PC-3 (cell line): ENCODE data around the gene PPP6R2. TPM values are rescaled to one million over a fixed set of nuclear protein-coding genes. Genes with fewer than 3 reads are reported as not detected.

Source experiments
- ATAC-seq: fragments of 200-7000 bp; cut with Tn5 transposase; 2 replicates; pipeline ENCODE4 v1.9.1; 2020; ENCODE audit warnings: mild to moderate bottlenecking, moderate library complexity
- BruUV-seq: library from RNA; stranded (reverse); fragments of 400-500 nt; replicated peaks from 2 replicates; lab custom pipeline; 2021; lab: Mats Ljungman, UMichigan
- CTCF ChIA-PET: fragments of 300-600 bp; sonication (Branson Sonifier 250); formaldehyde crosslinking; loops from one replicate; lab custom pipeline; 2022; ENCODE audit warnings: antibody characterized with exemption; lab: Charles Lee
- POLR2A ChIA-PET: fragments of 300-600 bp; sonication (Branson Sonifier 250); formaldehyde crosslinking; loops from one replicate; lab custom pipeline; 2022; ENCODE audit warnings: antibody characterized with exemption; ENCODE audit not compliant: unreplicated experiment; lab: Charles Lee
- DNase-seq: peaks from one replicate; pipeline ENCODE4 v3.0.0-alpha.2; 2015
- H2AFZ ChIP-seq: fragments of 300-600 bp; sonication (generic); 2 replicates; pipeline ENCODE4 v1.6.0; 2016; ENCODE audit warnings: antibody characterized with exemption, low read length
- H3F3A ChIP-seq: fragments of 300-600 bp; sonication (generic); one replicate; pipeline ENCODE4 v1.6.0; 2017; ENCODE audit warnings: antibody characterized with exemption, low read length, control low read depth, mild to moderate bottlenecking; ENCODE audit not compliant: unreplicated experiment
- H3K27ac ChIP-seq: fragments of 300-600 bp; sonication (generic); 2 replicates; pipeline ENCODE4 v1.5.1; 2016; ENCODE audit warnings: mild to moderate bottlenecking, low read length
- H3K27me3 ChIP-seq: fragments of 300-600 bp; sonication (generic); 2 replicates; pipeline ENCODE4 v1.6.1; 2016; ENCODE audit warnings: low read length, mixed read lengths
- H3K36me3 ChIP-seq: fragments of 300-600 bp; sonication (generic); 2 replicates; pipeline ENCODE4 v1.6.1; 2016; ENCODE audit warnings: low read depth, mixed run types, low read length, mixed read lengths
- H3K4me1 ChIP-seq: fragments of 300-600 bp; sonication (generic); 2 replicates; pipeline ENCODE4 v1.5.1; 2016; ENCODE audit warnings: low read length; ENCODE audit not compliant: insufficient read depth
- H3K4me2 ChIP-seq: fragments of 300-600 bp; sonication (generic); 2 replicates; pipeline ENCODE4 v1.6.0; 2016; ENCODE audit warnings: low read length
- H3K4me3 ChIP-seq: fragments of 300-600 bp; sonication (generic); 2 replicates; pipeline ENCODE4 v1.5.1; 2016; ENCODE audit warnings: mild to moderate bottlenecking, low read length, mixed read lengths
- H3K79me2 ChIP-seq: fragments of 300-600 bp; sonication (generic); 2 replicates; pipeline ENCODE4 v1.6.1; 2017; ENCODE audit warnings: low read length, mixed read lengths
- H3K9ac ChIP-seq: fragments of 300-600 bp; sonication (generic); 2 replicates; pipeline ENCODE4 v1.6.0; 2016; ENCODE audit warnings: mild to moderate bottlenecking, low read length
- H3K9me2 ChIP-seq: fragments of 300-600 bp; sonication (generic); replicated peaks from 2 replicates; pipeline ENCODE4 v1.6.1; 2016; ENCODE audit warnings: mixed run types, low read length, mixed read lengths
- H3K9me3 ChIP-seq: fragments of 300-600 bp; sonication (generic); 2 replicates; pipeline ENCODE4 v1.6.1; 2016; ENCODE audit warnings: low read length, mixed read lengths
- H4K20me1 ChIP-seq: fragments of 300-600 bp; sonication (generic); 2 replicates; pipeline ENCODE4 v1.6.1; 2016; ENCODE audit warnings: low read length, mixed read lengths
- CTCF ChIP-seq: fragments of 300-600 bp; sonication (generic); conservative IDR thresholded peaks from 2 replicates; pipeline ENCODE4 v1.5.1; 2017; ENCODE audit warnings: antibody characterized with exemption, low read depth, mild to moderate bottlenecking, low read length
- EZH2 ChIP-seq: fragments of 300-600 bp; sonication (generic); IDR thresholded peaks from one replicate; pipeline ENCODE4 v1.6.1; 2017; ENCODE audit warnings: antibody characterized with exemption, mild to moderate bottlenecking, low read length; ENCODE audit not compliant: unreplicated experiment
- EZH2phosphoT487 ChIP-seq: fragments of 300-600 bp; sonication (generic); IDR thresholded peaks from 2 replicates; pipeline ENCODE4 v1.6.1; 2018; ENCODE audit warnings: mild to moderate bottlenecking, antibody characterized with exemption, low read length, borderline replicate concordance
- intact Hi-C: fragments of 100-400 bp; cut with micrococcal nuclease; formaldehyde crosslinking; loops from 2 replicates; pipeline ENCODE4 v1.9.0; 2023
- total RNA-seq: library from RNA; depleted of rRNA; stranded (reverse); fragments of >200 nt; gene quantifications from 2 replicates; pipeline ENCODE4 v1.2.3, GENCODE V29; 2014

PPP6R2 gene
- total RNA-seq, 1 experiment from 2014 or later: 46.2 TPM

GRCh38 chr22:50357756-50358155 lies 14.6 kb downstream of the PPP6R2 start:
- no peak overlapping the region for H3K9ac ChIP-seq
- DNase-seq (no peak), ATAC-seq (no peak)
- no peak overlapping the region for H2AFZ ChIP-seq
- TF ChIP-seq CTCF: no peak
- TF ChIP-seq EZH2phosphoT487: no peak
- TF ChIP-seq EZH2: no peak
- POLR2A ChIA-PET: no interaction called here
- CTCF ChIA-PET: no interaction called here
- no peaks in the 10 kb centered on the region for H3F3A ChIP-seq
- no TSS peak for BruUV-seq
- intact Hi-C loops: no loop called here
- no peak overlapping the region for H3K27ac ChIP-seq
- peaks cover 12% of the 10 kb centered on the region; the same call in 1 of the 2 replicates for H4K20me1 ChIP-seq
- no peak overlapping the region for H3K4me3 ChIP-seq
- no peaks in the 10 kb centered on the region for H3K9me3 ChIP-seq
- H3K4me1 ChIP-seq: no peaks in the 10 kb centered on the region
- no peaks in the 10 kb centered on the region; the same call in 1 of the 2 replicates for H3K36me3 ChIP-seq
- no peak overlapping the region for H3K4me2 ChIP-seq
- no peaks in the 10 kb centered on the region for H3K27me3 ChIP-seq
- H3K9me2 ChIP-seq: no peaks in the 10 kb centered on the region
- peaks cover 83% of the 10 kb centered on the region for H3K79me2 ChIP-seq

- DNase-seq (no peak), ATAC-seq (no peak)
- Histone ChIP-seq H3K4me1 (no peaks in the 10 kb centered on the region), H3K27ac (no peak overlapping the region), H2AFZ (no peak overlapping the region), H3K9me3 (no peaks in the 10 kb centered on the region), H3K79me2 (peaks cover 88% of the 10 kb centered on the region), H3K9ac (no peak overlapping the region), H4K20me1 (peaks cover 12% of the 10 kb centered on the region; the same call in 1 of the 2 replicates), H3K4me3 (no peak overlapping the region), H3F3A (no peaks in the 10 kb centered on the region), H3K36me3 (no peaks in the 10 kb centered on the region; the same call in 1 of the 2 replicates), H3K27me3 (no peaks in the 10 kb centered on the region), H3K4me2 (no peak overlapping the region), H3K9me2 (no peaks in the 10 kb centered on the region)
- TF ChIP-seq EZH2 (no peak), CTCF (no peak), EZH2phosphoT487 (no peak)
- ChIA-PET CTCF (no interaction called here), POLR2A (no interaction called here)
- intact Hi-C loops: no loop called here
- no TSS peak for BruUV-seq
Measured at GRCh38 chr22:50360578-50360977, 17.5 kb downstream of the PPP6R2 start.

GRCh38 chr22:50361222-50361621 lies 18.1 kb downstream of the PPP6R2 start:
- POLR2A ChIA-PET: no interaction called here
- intact Hi-C loops: no loop called here
- no peaks in the 10 kb centered on the region for H3K9me3 ChIP-seq
- H3K4me3 ChIP-seq: no peak overlapping the region
- H3K36me3 ChIP-seq: no peaks in the 10 kb centered on the region; the same call in 1 of the 2 replicates
- no peak overlapping the region for H3K9ac ChIP-seq
- BruUV-seq: no TSS peak
- H2AFZ ChIP-seq: no peak overlapping the region
- H3K79me2 ChIP-seq: peaks cover 92% of the 10 kb centered on the region
- H3K27ac ChIP-seq: no peak overlapping the region
- no peak for ATAC-seq
- CTCF ChIA-PET: no interaction called here
- H3K27me3 ChIP-seq: no peaks in the 10 kb centered on the region
- no peaks in the 10 kb centered on the region for H3K4me1 ChIP-seq
- no peak for DNase-seq
- H3K4me2 ChIP-seq: no peak overlapping the region
- H3F3A ChIP-seq: no peaks in the 10 kb centered on the region
- TF ChIP-seq EZH2: no peak
- no peak for TF ChIP-seq EZH2phosphoT487
- TF ChIP-seq CTCF: no peak
- no peaks in the 10 kb centered on the region for H3K9me2 ChIP-seq
- H4K20me1 ChIP-seq: peaks cover 16% of the 10 kb centered on the region; the same call in 1 of the 2 replicates
